ENCODE data around the gene ATG14.
"Not testable (repeated sequence)": the region's sequence is repeated elsewhere in the genome, so short reads cannot be mapped to it uniquely, and the experiment has no call there.

ATG14 gene

GRCh38 chr14:55411426-55412389, at the start of gene ATG14:
Gene ATG14, minus strand, starts transcription at chr14:55411830. Its CDS starts 8 bp downstream, at chr14:55411822.
- TF ChIP-seq MAX (IDR thresholded peaks at IDR 0.05; ENCODE audit: low read depth, low read length) = peak; percentile 95
- no peak for TF ChIP-seq CTCF (IDR thresholded peaks at IDR 0.05; ENCODE audit: low read depth, low read length)
- peak; percentile 87 for TF ChIP-seq MYC (IDR thresholded peaks at IDR 0.05; ENCODE audit: low read depth, low read length)
- peak; percentile 74 for TF ChIP-seq POLR2A (IDR thresholded peaks at IDR 0.05; ENCODE audit: extremely low read depth, insufficient read length)
- DNase-seq (ENCODE audit: low read depth) = peak; percentile 86
- H3K4me3 ChIP-seq (ENCODE audit: low read depth, low read length) = peak within 1 kb of the TSS; percentile 94

- H3K4me3 ChIP-seq (ENCODE audit: low read depth, low read length) = no peak overlapping the region
- TF ChIP-seq CTCF (IDR thresholded peaks at IDR 0.05; ENCODE audit: low read depth, low read length) = no peak
- TF ChIP-seq MYC (IDR thresholded peaks at IDR 0.05; ENCODE audit: low read depth, low read length) = no peak
- TF ChIP-seq POLR2A (IDR thresholded peaks at IDR 0.05; ENCODE audit: extremely low read depth, insufficient read length) = no peak
- no peak for TF ChIP-seq MAX (IDR thresholded peaks at IDR 0.05; ENCODE audit: low read depth, low read length)
- peak; percentile 18 for DNase-seq (ENCODE audit: low read depth)
These were observed 47.3 kb upstream of the ATG14 start for GRCh38 chr14:55458800-55459515.

GRCh38 chr14:55457496-55457895, 45.9 kb upstream of the ATG14 start:
- DNase-seq (ENCODE audit: low read depth) = no peak
- TF ChIP-seq MAX (IDR thresholded peaks at IDR 0.05; ENCODE audit: low read depth, low read length) = no peak
- TF ChIP-seq MYC (IDR thresholded peaks at IDR 0.05; ENCODE audit: low read depth, low read length) = no peak
- no peak for TF ChIP-seq CTCF (IDR thresholded peaks at IDR 0.05; ENCODE audit: low read depth, low read length)
- TF ChIP-seq POLR2A (IDR thresholded peaks at IDR 0.05; ENCODE audit: extremely low read depth, insufficient read length) = no peak
- no peak overlapping the region for H3K4me3 ChIP-seq (ENCODE audit: low read depth, low read length)

GRCh38 chr14:55456411-55456810, 44.8 kb upstream of the ATG14 start:
- DNase-seq (ENCODE audit: low read depth) = not testable (repeated sequence)

GRCh38 chr14:55454264-55455002, 42.8 kb upstream of the ATG14 start:
- DNase-seq (ENCODE audit: low read depth) = peak; percentile 62
- TF ChIP-seq MYC (IDR thresholded peaks at IDR 0.05; ENCODE audit: low read depth, low read length) (no peak), MAX (IDR thresholded peaks at IDR 0.05; ENCODE audit: low read depth, low read length) (no peak), POLR2A (IDR thresholded peaks at IDR 0.05; ENCODE audit: extremely low read depth, insufficient read length) (no peak), CTCF (IDR thresholded peaks at IDR 0.05; ENCODE audit: low read depth, low read length) (no peak)
- no peak overlapping the region for H3K4me3 ChIP-seq (ENCODE audit: low read depth, low read length)

More at GRCh38 chr14:55456411-55456810, 44.8 kb upstream of the ATG14 start:
- not testable (repeated sequence) for H3K4me3 ChIP-seq (ENCODE audit: low read depth, low read length)

All from NB4 (cell line).